PFSK-1 (cell line): ENCODE data around the gene F5.

ENCODE experiments used
- FOXP2 ChIP-seq: optimal IDR thresholded peaks from 2 replicates; pipeline ENCODE3; 2011; ENCODE audit warnings: borderline replicate concordance, control low read depth, inconsistent platforms; ENCODE audit not compliant: insufficient read depth; ENCODE audit errors: extremely low read length, extremely low read depth
- POLR2AphosphoS5 ChIP-seq: IDR thresholded peaks from 2 replicates; pipeline ENCODE4 v1.6.1; 2012; ENCODE audit warnings: low read depth, mild to moderate bottlenecking, control low read depth, low read length, moderate library complexity
- REST ChIP-seq, 2 experiments: IDR thresholded peaks; 2 replicates each; pipeline versions ENCODE4 v1.6.1 to v1.8.0; 2011 to 2012; ENCODE audit warnings: low read depth in 2 of 2, low read length in 2 of 2, control low read depth in 1 of 2, inconsistent platforms in 1 of 2, mild to moderate bottlenecking in 1 of 2, moderate library complexity in 1 of 2; ENCODE audit not compliant: insufficient read depth in 1 of 2
- SIN3A ChIP-seq: IDR thresholded peaks from 2 replicates; pipeline ENCODE4 v1.6.1; 2012; ENCODE audit warnings: mild to moderate bottlenecking, low read length, moderate library complexity, borderline replicate concordance; ENCODE audit not compliant: insufficient read depth
- TAF1 ChIP-seq: IDR thresholded peaks from 2 replicates; pipeline ENCODE4 v1.6.1; 2012; ENCODE audit warnings: low read length, control low read depth, borderline replicate concordance; ENCODE audit not compliant: insufficient read depth

The F5 gene

GRCh38 chr1:169585181-169585580, 1.1 kb downstream of the F5 start:
- no peak for TF ChIP-seq FOXP2

GRCh38 chr1:169584483-169585144, 1.7 kb downstream of the F5 start:
- TF ChIP-seq REST (IDR thresholded peaks at IDR 0.05; ENCODE audit: insufficient read depth in 1 of 2, low read depth in 2 of 2, low read length in 2 of 2), result no peak
- TF ChIP-seq SIN3A, result no peak
- no peak for TF ChIP-seq POLR2AphosphoS5
- no peak for TF ChIP-seq FOXP2
- TF ChIP-seq TAF1, result no peak

- TF ChIP-seq TAF1 (no peak), POLR2AphosphoS5 (no peak), REST (IDR thresholded peaks at IDR 0.05; ENCODE audit: insufficient read depth in 1 of 2, low read depth in 2 of 2, low read length in 2 of 2) (no peak), FOXP2 (no peak), SIN3A (no peak)
Measured at GRCh38 chr1:169577981-169578738, 8.1 kb downstream of the F5 start.

GRCh38 chr1:169576935-169577331, 9.3 kb downstream of the F5 start:
- TF ChIP-seq POLR2AphosphoS5 (no peak), TAF1 (no peak), FOXP2 (no peak), SIN3A (no peak), REST (IDR thresholded peaks at IDR 0.05; ENCODE audit: insufficient read depth in 1 of 2, low read depth in 2 of 2, low read length in 2 of 2) (no peak)

- TF ChIP-seq POLR2AphosphoS5, result no peak
- TF ChIP-seq TAF1, result no peak
- no peak for TF ChIP-seq FOXP2
- TF ChIP-seq REST (IDR thresholded peaks at IDR 0.05; ENCODE audit: insufficient read depth in 1 of 2, low read depth in 2 of 2, low read length in 2 of 2), result no peak
- TF ChIP-seq SIN3A, result no peak
Measured at GRCh38 chr1:169576241-169576934, 9.9 kb downstream of the F5 start.
